ENCODE measurements around the gene SVOP.

- TF ChIP-seq CTCF (IDR thresholded peaks at IDR 0.05) (no peak), POLR2A (IDR thresholded peaks at IDR 0.05) (no peak)
These were observed 90.7 kb downstream of the SVOP start for GRCh38 chr12:108930155-108930554.

Measured in Peyer's patch (tissue), 4 donors.